Caco-2 (cell line): ENCODE results near the gene MLPH. TPM values are rescaled to one million over a fixed set of nuclear protein-coding genes. Genes with fewer than 3 reads are reported as not detected.

Experiments
- BruUV-seq: library from RNA; stranded (reverse); fragments of 400-500 nt; replicated peaks from 2 replicates; lab custom pipeline; 2021; lab: Mats Ljungman, UMichigan
- CTCF ChIA-PET: fragments of 300-600 bp; sonication (Branson Sonifier 250); formaldehyde crosslinking; loops from one replicate; lab custom pipeline; 2022; ENCODE audit warnings: antibody characterized with exemption; lab: Charles Lee
- POLR2A ChIA-PET: fragments of 300-600 bp; sonication (Branson Sonifier 250); formaldehyde crosslinking; loops from one replicate; lab custom pipeline; 2022; ENCODE audit warnings: antibody characterized with exemption; lab: Charles Lee
- DNase-seq, 2 experiments: peaks; one replicate each; pipeline versions ENCODE4 v3.0.0 to v3.0.0-alpha.2; 2020 to 2022
- H3K27me3 ChIP-seq: replicated peaks from 2 replicates; pipeline ENCODE4 v1.6.0; 2011; ENCODE audit warnings: low read length; ENCODE audit not compliant: control insufficient read depth, insufficient read depth
- H3K36me3 ChIP-seq: 2 replicates; pipeline ENCODE4 v1.5.1; 2011; ENCODE audit warnings: low read length; ENCODE audit not compliant: control insufficient read depth, insufficient read depth
- H3K4me1 ChIP-seq: fragments of 250-450 bp; sonication (Bioruptor Pico); 2 replicates; pipeline ENCODE4 v1.5.1; 2020; ENCODE audit warnings: mild to moderate bottlenecking
- H3K4me3 ChIP-seq: 2 replicates; pipeline ENCODE4 v1.5.1; 2011; ENCODE audit warnings: low read depth, mild to moderate bottlenecking, control low read depth, low read length
- H3K9me3 ChIP-seq: fragments of 250-450 bp; sonication (Bioruptor Pico); 2 replicates; pipeline ENCODE4 v1.5.1; 2020; ENCODE audit warnings: mild to moderate bottlenecking, moderate library complexity
- H3K27ac Mint-ChIP-seq: one replicate; pipeline ENCODE4 v1.8.0; 2022; ENCODE audit warnings: mixed read lengths; ENCODE audit not compliant: unreplicated experiment
- H3K27me3 Mint-ChIP-seq: one replicate; pipeline ENCODE4 v1.8.0; 2022; ENCODE audit warnings: mixed read lengths; ENCODE audit not compliant: insufficient read depth, unreplicated experiment
- H3K36me3 Mint-ChIP-seq: one replicate; pipeline ENCODE4 v1.8.0; 2022; ENCODE audit warnings: mild to moderate bottlenecking, mixed read lengths; ENCODE audit not compliant: insufficient read depth, unreplicated experiment
- H3K4me1 Mint-ChIP-seq: one replicate; pipeline ENCODE4 v1.8.0; 2022; ENCODE audit warnings: low read depth, mixed read lengths; ENCODE audit not compliant: unreplicated experiment
- H3K4me3 Mint-ChIP-seq: one replicate; pipeline ENCODE4 v1.8.0; 2022; ENCODE audit warnings: mild to moderate bottlenecking, moderate library complexity, mixed read lengths; ENCODE audit not compliant: unreplicated experiment
- H3K9me3 Mint-ChIP-seq: one replicate; pipeline ENCODE4 v1.8.0; 2022; ENCODE audit warnings: mixed read lengths; ENCODE audit not compliant: unreplicated experiment
- CTCF ChIP-seq, 2 experiments: fragments of 200-600 bp in 1 of 2; IDR thresholded peaks; 1 replicate in 1 of 2; 2 replicates in 1 of 2; pipeline versions ENCODE4 v1.5.1 to v1.8.0; 2011 to 2022; ENCODE audit warnings: antibody characterized with exemption in 1 of 2, control low read depth in 1 of 2, inconsistent platforms in 1 of 2, low read depth in 1 of 2, low read length in 1 of 2, mild to moderate bottlenecking in 1 of 2, moderate library complexity in 1 of 2; ENCODE audit not compliant: insufficient read depth in 1 of 2, severe bottlenecking in 1 of 2, unreplicated experiment in 1 of 2
- intact Hi-C: fragments of 100-400 bp; cut with micrococcal nuclease; formaldehyde crosslinking; loops from one replicate; pipeline ENCODE4 v1.10.0; 2022; ENCODE audit not compliant: unreplicated experiment
- total RNA-seq: library from RNA; stranded (reverse); gene quantifications from 2 replicates; pipeline ENCODE4 v1.2.3, GENCODE V29; 2022

The MLPH gene
- total RNA-seq, 1 experiment from 2014 or later, result not detected

DNA sequence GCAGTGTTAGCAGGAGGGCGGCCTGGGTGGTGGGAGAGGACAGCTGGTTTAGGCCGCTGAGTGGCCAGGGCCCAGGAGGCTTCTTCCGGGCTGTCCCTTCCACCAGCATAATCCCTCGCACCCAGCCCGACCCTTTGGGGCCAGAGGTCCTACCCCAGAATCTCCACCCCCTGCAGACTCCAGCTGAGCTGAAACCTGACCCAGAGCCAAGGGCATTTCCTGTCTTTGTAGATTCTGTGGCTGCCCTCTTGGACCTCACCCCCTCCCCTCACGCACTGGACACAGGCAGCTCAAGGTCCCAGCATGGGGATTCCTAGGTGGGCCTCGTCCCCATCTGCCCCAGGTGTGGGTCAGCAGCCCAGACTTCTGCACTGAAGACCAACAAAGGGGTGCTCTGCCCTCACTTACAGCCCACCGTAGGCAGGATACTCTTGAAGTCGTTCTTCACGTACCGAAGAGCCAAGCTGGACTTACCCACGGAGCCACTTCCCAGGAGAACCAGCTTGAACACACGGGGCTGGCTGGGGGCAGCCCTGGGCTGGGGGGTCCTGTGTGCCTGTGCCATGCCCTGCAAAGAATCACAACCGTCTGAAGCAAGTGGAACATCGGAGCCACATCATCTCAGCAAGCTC, 98.7 kb downstream of the MLPH start:
- DNase-seq, result no peak
- no TSS peak for BruUV-seq
- no peaks in the 10 kb centered on the region for H3K27me3 ChIP-seq
- Mint-ChIP-seq H3K36me3 (peaks cover 26% of the 10 kb centered on the region), H3K9me3 (no peaks in the 10 kb centered on the region), H3K4me1 (no peaks in the 10 kb centered on the region), H3K27me3 (no peaks in the 10 kb centered on the region), H3K27ac (no peak overlapping the region), H3K4me3 (no peak overlapping the region)
- no peak overlapping the region for H3K4me3 ChIP-seq
- TF ChIP-seq CTCF (IDR thresholded peaks at IDR 0.05; ENCODE audit: insufficient read depth in 1 of 2, low read depth in 1 of 2, low read length in 1 of 2, severe bottlenecking in 1 of 2, unreplicated experiment in 1 of 2), result no peak
- intact Hi-C loops, result no loop called here
- ChIA-PET POLR2A (no interaction called here), CTCF (interaction anchor here (1.3 kb wide), 1 partner anchor 14 kb away, joined by 3 read pairs; no protein-coding TSS in a partner anchor)
- H3K4me1 ChIP-seq, result no peaks in the 10 kb centered on the region
- H3K36me3 ChIP-seq, result no peaks in the 10 kb centered on the region
- H3K9me3 ChIP-seq, result no peaks in the 10 kb centered on the region

- no peaks in the 10 kb centered on the region for H3K27me3 Mint-ChIP-seq
- ChIA-PET POLR2A (no interaction called here), CTCF (no interaction called here)
- DNase-seq, result no peak
- H3K4me1 Mint-ChIP-seq, result no peaks in the 10 kb centered on the region
- H3K36me3 ChIP-seq, result no peaks in the 10 kb centered on the region
- no peak overlapping the region for H3K4me3 ChIP-seq
- H3K9me3 ChIP-seq, result no peaks in the 10 kb centered on the region
- no peaks in the 10 kb centered on the region for H3K9me3 Mint-ChIP-seq
- no peak overlapping the region for H3K27ac Mint-ChIP-seq
- H3K4me1 ChIP-seq, result peaks cover 12% of the 10 kb centered on the region
- no peak for TF ChIP-seq CTCF (IDR thresholded peaks at IDR 0.05; ENCODE audit: insufficient read depth in 1 of 2, low read depth in 1 of 2, low read length in 1 of 2, severe bottlenecking in 1 of 2, unreplicated experiment in 1 of 2)
- no TSS peak for BruUV-seq
- peaks cover 26% of the 10 kb centered on the region for H3K36me3 Mint-ChIP-seq
- H3K4me3 Mint-ChIP-seq, result peak overlapping the region; percentile 88
- intact Hi-C loops, result no loop called here
- no peaks in the 10 kb centered on the region for H3K27me3 ChIP-seq
Measured at GRCh38 chr2:237588044-237588696, 101.1 kb downstream of the MLPH start.

GRCh38 chr2:237590272-237591140, 103.5 kb downstream of the MLPH start, which contains the start of gene RAB17:
RAB17 (minus strand) TSS chr2:237590734; CDS start chr2:237586154, 4,580 bp downstream.
- CTCF ChIA-PET, result interaction anchor here (1.0 to 1.6 kb wide), 4 partner anchors 11 to 97 kb away, joined by 3 to 7 read pairs (median 5); no protein-coding TSS in a partner anchor
- BruUV-seq, result no TSS peak

More at GRCh38 chr2:237590272-237591140, 103.5 kb downstream of the MLPH start, which contains the start of gene RAB17:
- intact Hi-C loops, result loop anchor here (1.0 to 10.0 kb wide), 2 partner anchors 24 to 104 kb away; no protein-coding TSS in a partner anchor
- peaks cover 18% of the 10 kb centered on the region for H3K4me1 Mint-ChIP-seq
- H3K4me3 Mint-ChIP-seq, result peak within 1 kb of the TSS; percentile 88
- H3K27ac Mint-ChIP-seq, result peak within 1 kb of the TSS; percentile 95
- H3K4me1 ChIP-seq, result peaks cover 33% of the 10 kb centered on the region
- no peaks in the 10 kb centered on the region for H3K9me3 Mint-ChIP-seq
- no peaks in the 10 kb centered on the region for H3K36me3 ChIP-seq
- no peaks in the 10 kb centered on the region for H3K27me3 ChIP-seq
- POLR2A ChIA-PET, result interaction anchor here (1.0 kb wide), 1 partner anchor 11 kb away, joined by 4 read pairs; no protein-coding TSS in a partner anchor
- H3K9me3 ChIP-seq, result no peaks in the 10 kb centered on the region
- no peak for TF ChIP-seq CTCF (IDR thresholded peaks at IDR 0.05; ENCODE audit: insufficient read depth in 1 of 2, low read depth in 1 of 2, low read length in 1 of 2, severe bottlenecking in 1 of 2, unreplicated experiment in 1 of 2)
- H3K27me3 Mint-ChIP-seq, result no peaks in the 10 kb centered on the region
- H3K36me3 Mint-ChIP-seq, result peaks cover 37% of the 10 kb centered on the region
- H3K4me3 ChIP-seq, result peak within 1 kb of the TSS; percentile 36
- DNase-seq, result peak; percentile 87 to 91
